K562 (cell line): ENCODE results near the gene SLC6A9. TPM values are rescaled to one million over a fixed set of nuclear protein-coding genes. Genes with fewer than 3 reads are reported as not detected.
A peak's percentile ranks its signal among the peaks of the same experiment; 100 is the strongest.

Experiments used
- BCL6 ChIP-seq: fragments of 250-450 bp; sonication (Bioruptor Pico); IDR thresholded peaks from 2 replicates; pipeline ENCODE4 v1.4.0; 2020
- CCNT2 ChIP-seq: IDR thresholded peaks from 2 replicates; pipeline ENCODE4 v1.6.1; 2011; ENCODE audit warnings: borderline replicate concordance, low read depth, mild to moderate bottlenecking, moderate library complexity, mixed read lengths, low read length; ENCODE audit not compliant: insufficient read length; ENCODE audit errors: extremely low read depth
- CHD1 ChIP-seq: fragments of 200-600 bp; sonication (generic); IDR thresholded peaks from one replicate; pipeline ENCODE4 v1.6.1; 2012; ENCODE audit warnings: mild to moderate bottlenecking, moderate library complexity, low read length, inconsistent platforms
- DNMT1 ChIP-seq: fragments of 450-650 bp; IDR thresholded peaks from 2 replicates; pipeline ENCODE4 v1.6.1; 2016; ENCODE audit warnings: antibody characterized with exemption, mild to moderate bottlenecking
- FOSL1 ChIP-seq: fragments of 200-800 bp; sonication (Bioruptor generic); conservative IDR thresholded peaks from 2 replicates; pipeline ENCODE4 v1.6.1; 2016; ENCODE audit warnings: missing genetic modification characterization, missing compliant biosample characterization
- MAFF ChIP-seq: IDR thresholded peaks from 2 replicates; pipeline ENCODE4 v1.6.1; 2012; ENCODE audit warnings: low read length, improper control_type of control experiment
- PHF8 ChIP-seq: fragments of 200-600 bp; sonication (generic); IDR thresholded peaks from 2 replicates; pipeline ENCODE4 v1.6.1; 2012; ENCODE audit warnings: mixed run types, mild to moderate bottlenecking, inconsistent platforms, low read length, moderate library complexity, borderline replicate concordance
- POLR2B ChIP-seq: fragments of 450-650 bp; IDR thresholded peaks from 2 replicates; pipeline ENCODE4 v1.6.1; 2018; ENCODE audit warnings: low read depth; ENCODE audit not compliant: partially characterized antibody
- ZKSCAN1 ChIP-seq: fragments of 150-350 bp; IDR thresholded peaks from 2 replicates; pipeline ENCODE4 v1.6.1; 2016; ENCODE audit warnings: low read depth, low read length
- ZNF75A ChIP-seq: fragments of 450-650 bp; formaldehyde crosslinking; IDR thresholded peaks from 2 replicates; pipeline ENCODE4 v1.4.0; 2020; ENCODE audit warnings: mild to moderate bottlenecking
- polyA plus RNA-seq, 8 experiments: library from polyadenylated mRNA; depleted of rRNA in 4 of 8; stranded (reverse) in 5 of 8; unstranded in 3 of 8; fragments of >200 nt; fragmentation: Nextera tagmentation in 2 of 8; fragmentation: Illumina TruSeq in 1 of 8; extraction: Ambion mirVana in 2 of 8; extraction: Trizol in 1 of 8; gene quantifications; 2 replicates each; pipeline versions ENCODE4 v1.2.1 to v1.2.3, GENCODE V29; 2011 to 2014; ENCODE audit warnings: inconsistent platforms in 1 of 8, missing spikeins in 1 of 8
- total RNA-seq, 7 experiments: library from RNA; depleted of rRNA in 6 of 7; stranded (reverse); fragments of >200 nt in 6 of 7; fragmentation: Illumina TruSeq in 2 of 7; extraction: Trizol in 2 of 7; gene quantifications; 2 replicates each; pipeline versions ENCODE4 v1.2.1 to v1.2.3, GENCODE V29; 2011 to 2021; ENCODE audit warnings: low replicate concordance in 1 of 7
- TF ChIP-seq, protein P1 (sequence below): sonication (generic); formaldehyde crosslinking; IDR thresholded peaks from 2 replicates; pipeline ENCODE4 v1.8.0; 2022; ENCODE audit warnings: mild to moderate bottlenecking, missing genetic modification reagents
- TF ChIP-seq, protein P2 (sequence below): sonication (generic); formaldehyde crosslinking; IDR thresholded peaks from 2 replicates; pipeline ENCODE4 v1.8.0; 2022; ENCODE audit warnings: missing genetic modification reagents, mild to moderate bottlenecking, moderate library complexity, borderline replicate concordance
- TF ChIP-seq, protein P3 (sequence below): fragments of 250-450 bp; sonication (Bioruptor Pico); IDR thresholded peaks from 2 replicates; pipeline ENCODE4 v1.8.0; 2021; ENCODE audit warnings: mild to moderate bottlenecking, moderate library complexity
- TF ChIP-seq, protein P4 (sequence below): fragments of 250-450 bp; sonication (Bioruptor Pico); IDR thresholded peaks from 2 replicates; pipeline ENCODE4 v1.5.0; 2020; ENCODE audit warnings: mild to moderate bottlenecking, borderline replicate concordance

The SLC6A9 gene
- total and polyA plus RNA-seq, 9 of the 15 experiments (the other 6 are each of a cell fraction or from before 2014, with no cell fraction given) = 0.17 to 18.7 (median 2.9) TPM

- TF ChIP-seq, protein P1, sequence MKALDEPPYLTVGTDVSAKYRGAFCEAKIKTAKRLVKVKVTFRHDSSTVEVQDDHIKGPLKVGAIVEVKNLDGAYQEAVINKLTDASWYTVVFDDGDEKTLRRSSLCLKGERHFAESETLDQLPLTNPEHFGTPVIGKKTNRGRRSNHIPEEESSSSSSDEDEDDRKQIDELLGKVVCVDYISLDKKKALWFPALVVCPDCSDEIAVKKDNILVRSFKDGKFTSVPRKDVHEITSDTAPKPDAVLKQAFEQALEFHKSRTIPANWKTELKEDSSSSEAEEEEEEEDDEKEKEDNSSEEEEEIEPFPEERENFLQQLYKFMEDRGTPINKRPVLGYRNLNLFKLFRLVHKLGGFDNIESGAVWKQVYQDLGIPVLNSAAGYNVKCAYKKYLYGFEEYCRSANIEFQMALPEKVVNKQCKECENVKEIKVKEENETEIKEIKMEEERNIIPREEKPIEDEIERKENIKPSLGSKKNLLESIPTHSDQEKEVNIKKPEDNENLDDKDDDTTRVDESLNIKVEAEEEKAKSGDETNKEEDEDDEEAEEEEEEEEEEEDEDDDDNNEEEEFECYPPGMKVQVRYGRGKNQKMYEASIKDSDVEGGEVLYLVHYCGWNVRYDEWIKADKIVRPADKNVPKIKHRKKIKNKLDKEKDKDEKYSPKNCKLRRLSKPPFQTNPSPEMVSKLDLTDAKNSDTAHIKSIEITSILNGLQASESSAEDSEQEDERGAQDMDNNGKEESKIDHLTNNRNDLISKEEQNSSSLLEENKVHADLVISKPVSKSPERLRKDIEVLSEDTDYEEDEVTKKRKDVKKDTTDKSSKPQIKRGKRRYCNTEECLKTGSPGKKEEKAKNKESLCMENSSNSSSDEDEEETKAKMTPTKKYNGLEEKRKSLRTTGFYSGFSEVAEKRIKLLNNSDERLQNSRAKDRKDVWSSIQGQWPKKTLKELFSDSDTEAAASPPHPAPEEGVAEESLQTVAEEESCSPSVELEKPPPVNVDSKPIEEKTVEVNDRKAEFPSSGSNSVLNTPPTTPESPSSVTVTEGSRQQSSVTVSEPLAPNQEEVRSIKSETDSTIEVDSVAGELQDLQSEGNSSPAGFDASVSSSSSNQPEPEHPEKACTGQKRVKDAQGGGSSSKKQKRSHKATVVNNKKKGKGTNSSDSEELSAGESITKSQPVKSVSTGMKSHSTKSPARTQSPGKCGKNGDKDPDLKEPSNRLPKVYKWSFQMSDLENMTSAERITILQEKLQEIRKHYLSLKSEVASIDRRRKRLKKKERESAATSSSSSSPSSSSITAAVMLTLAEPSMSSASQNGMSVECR = no peak
- peak; percentile 45; the same call in 1 of the 2 replicates for TF ChIP-seq PHF8
- no peak for TF ChIP-seq ZNF75A
- peak; percentile 7 for TF ChIP-seq CCNT2
- TF ChIP-seq ZKSCAN1 = no peak; the same call in 1 of the 2 replicates
- peak; percentile 54 for TF ChIP-seq POLR2B
- TF ChIP-seq, protein P2, sequence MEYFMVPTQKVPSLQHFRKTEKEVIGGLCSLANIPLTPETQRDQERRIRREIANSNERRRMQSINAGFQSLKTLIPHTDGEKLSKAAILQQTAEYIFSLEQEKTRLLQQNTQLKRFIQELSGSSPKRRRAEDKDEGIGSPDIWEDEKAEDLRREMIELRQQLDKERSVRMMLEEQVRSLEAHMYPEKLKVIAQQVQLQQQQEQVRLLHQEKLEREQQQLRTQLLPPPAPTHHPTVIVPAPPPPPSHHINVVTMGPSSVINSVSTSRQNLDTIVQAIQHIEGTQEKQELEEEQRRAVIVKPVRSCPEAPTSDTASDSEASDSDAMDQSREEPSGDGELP = peak; percentile 37; the same call in 1 of the 2 replicates
- TF ChIP-seq FOSL1 (tag) = peak; percentile 55; the same call in 1 of the 2 replicates
- peak; percentile 55; the same call in 1 of the 2 replicates for TF ChIP-seq DNMT1
- TF ChIP-seq, protein P3, sequence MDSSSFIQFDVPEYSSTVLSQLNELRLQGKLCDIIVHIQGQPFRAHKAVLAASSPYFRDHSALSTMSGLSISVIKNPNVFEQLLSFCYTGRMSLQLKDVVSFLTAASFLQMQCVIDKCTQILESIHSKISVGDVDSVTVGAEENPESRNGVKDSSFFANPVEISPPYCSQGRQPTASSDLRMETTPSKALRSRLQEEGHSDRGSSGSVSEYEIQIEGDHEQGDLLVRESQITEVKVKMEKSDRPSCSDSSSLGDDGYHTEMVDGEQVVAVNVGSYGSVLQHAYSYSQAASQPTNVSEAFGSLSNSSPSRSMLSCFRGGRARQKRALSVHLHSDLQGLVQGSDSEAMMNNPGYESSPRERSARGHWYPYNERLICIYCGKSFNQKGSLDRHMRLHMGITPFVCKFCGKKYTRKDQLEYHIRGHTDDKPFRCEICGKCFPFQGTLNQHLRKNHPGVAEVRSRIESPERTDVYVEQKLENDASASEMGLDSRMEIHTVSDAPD (CRISPR knock-in tag) = no peak
- no peak for TF ChIP-seq BCL6 (CRISPR knock-in tag)
- TF ChIP-seq, protein P4, sequence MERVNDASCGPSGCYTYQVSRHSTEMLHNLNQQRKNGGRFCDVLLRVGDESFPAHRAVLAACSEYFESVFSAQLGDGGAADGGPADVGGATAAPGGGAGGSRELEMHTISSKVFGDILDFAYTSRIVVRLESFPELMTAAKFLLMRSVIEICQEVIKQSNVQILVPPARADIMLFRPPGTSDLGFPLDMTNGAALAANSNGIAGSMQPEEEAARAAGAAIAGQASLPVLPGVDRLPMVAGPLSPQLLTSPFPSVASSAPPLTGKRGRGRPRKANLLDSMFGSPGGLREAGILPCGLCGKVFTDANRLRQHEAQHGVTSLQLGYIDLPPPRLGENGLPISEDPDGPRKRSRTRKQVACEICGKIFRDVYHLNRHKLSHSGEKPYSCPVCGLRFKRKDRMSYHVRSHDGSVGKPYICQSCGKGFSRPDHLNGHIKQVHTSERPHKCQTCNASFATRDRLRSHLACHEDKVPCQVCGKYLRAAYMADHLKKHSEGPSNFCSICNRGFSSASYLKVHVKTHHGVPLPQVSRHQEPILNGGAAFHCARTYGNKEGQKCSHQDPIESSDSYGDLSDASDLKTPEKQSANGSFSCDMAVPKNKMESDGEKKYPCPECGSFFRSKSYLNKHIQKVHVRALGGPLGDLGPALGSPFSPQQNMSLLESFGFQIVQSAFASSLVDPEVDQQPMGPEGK (CRISPR knock-in tag) = no peak
- TF ChIP-seq CHD1 = peak; percentile 27
- TF ChIP-seq MAFF = no peak
Observed at GRCh38 chr1:43978551-43979260, 52.6 kb downstream of the SLC6A9 start, which contains the start of gene B4GALT2 (continued).
